Endothelial cell of umbilical vein (primary cell): Measurements from ENCODE around the gene MRNIP.

Experiments
- POLR2A ChIP-seq: IDR thresholded peaks from 2 replicates; pipeline ENCODE4 v1.6.1; 2012; ENCODE audit warnings: low read depth, mild to moderate bottlenecking, control low read depth, low read length
- TF ChIP-seq, protein P1 (sequence below), 2 donors: IDR thresholded peaks; 1 replicate in 1 of 2; 2 replicates in 1 of 2; pipeline ENCODE4 v1.5.1; 2011; ENCODE audit warnings: low read length in 2 of 2, mild to moderate bottlenecking in 2 of 2, moderate library complexity in 2 of 2, control low read depth in 1 of 2, inconsistent platforms in 1 of 2, low read depth in 1 of 2; ENCODE audit not compliant: insufficient read depth in 1 of 2; ENCODE audit errors: extremely low read depth in 1 of 2

DNA sequence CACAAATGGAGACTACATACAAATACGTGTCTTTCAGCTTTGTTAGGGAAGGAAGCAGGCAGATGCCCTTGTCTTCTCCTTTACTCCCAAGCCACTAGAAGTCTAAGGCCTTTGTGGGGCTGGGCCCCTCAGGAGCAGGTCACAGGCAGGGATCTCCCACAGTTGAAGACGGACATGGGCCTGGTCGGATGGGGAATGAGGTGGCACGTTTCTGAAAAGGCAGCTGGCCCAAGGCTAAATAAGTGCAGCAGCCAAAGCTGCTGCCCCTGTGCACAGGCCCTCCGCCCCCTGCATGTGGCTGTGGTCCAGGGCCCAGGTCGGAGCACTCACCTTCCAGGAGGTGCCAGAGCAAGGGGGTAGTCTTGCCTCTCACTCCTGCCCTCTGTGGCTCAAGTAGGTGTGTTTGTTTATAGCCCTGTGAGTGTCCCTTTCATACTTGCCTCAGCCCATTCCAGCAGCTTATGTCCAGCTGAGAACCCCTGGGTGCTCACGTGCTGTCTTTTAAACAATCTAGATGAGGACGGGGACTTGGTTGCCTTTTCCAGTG is 36.1 kb downstream of the MRNIP start:
- no peak for TF ChIP-seq POLR2A
- TF ChIP-seq, protein P1, sequence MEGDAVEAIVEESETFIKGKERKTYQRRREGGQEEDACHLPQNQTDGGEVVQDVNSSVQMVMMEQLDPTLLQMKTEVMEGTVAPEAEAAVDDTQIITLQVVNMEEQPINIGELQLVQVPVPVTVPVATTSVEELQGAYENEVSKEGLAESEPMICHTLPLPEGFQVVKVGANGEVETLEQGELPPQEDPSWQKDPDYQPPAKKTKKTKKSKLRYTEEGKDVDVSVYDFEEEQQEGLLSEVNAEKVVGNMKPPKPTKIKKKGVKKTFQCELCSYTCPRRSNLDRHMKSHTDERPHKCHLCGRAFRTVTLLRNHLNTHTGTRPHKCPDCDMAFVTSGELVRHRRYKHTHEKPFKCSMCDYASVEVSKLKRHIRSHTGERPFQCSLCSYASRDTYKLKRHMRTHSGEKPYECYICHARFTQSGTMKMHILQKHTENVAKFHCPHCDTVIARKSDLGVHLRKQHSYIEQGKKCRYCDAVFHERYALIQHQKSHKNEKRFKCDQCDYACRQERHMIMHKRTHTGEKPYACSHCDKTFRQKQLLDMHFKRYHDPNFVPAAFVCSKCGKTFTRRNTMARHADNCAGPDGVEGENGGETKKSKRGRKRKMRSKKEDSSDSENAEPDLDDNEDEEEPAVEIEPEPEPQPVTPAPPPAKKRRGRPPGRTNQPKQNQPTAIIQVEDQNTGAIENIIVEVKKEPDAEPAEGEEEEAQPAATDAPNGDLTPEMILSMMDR (IDR thresholded peaks at IDR 0.05; ENCODE audit: extremely low read depth in 1 of 2, insufficient read depth in 1 of 2, low read depth in 1 of 2, low read length in 2 of 2), result no peak
